Lower lobe of right lung (tissue), 2 donors: ENCODE data around the gene VSTM2B. TPM values are rescaled to one million over a fixed set of nuclear protein-coding genes. Genes with fewer than 3 reads are reported as not detected.

Experiments used
- ATAC-seq, 2 donors: fragments of 200-7000 bp; cut with Tn5 transposase; one replicate each; pipeline ENCODE4 v1.9.1; 2020 to 2022; ENCODE audit warnings: mild to moderate bottlenecking in 2 of 2, moderate library complexity in 2 of 2
- DNase-seq: peaks from one replicate; pipeline ENCODE4 v3.0.0-alpha.2; 2020
- H3K27ac ChIP-seq: fragments of 200-600 bp; one replicate; pipeline ENCODE4 v1.8.0; 2022
- H3K27me3 ChIP-seq: fragments of 200-600 bp; one replicate; pipeline ENCODE4 v1.8.0; 2022; ENCODE audit warnings: low read depth
- H3K36me3 ChIP-seq: fragments of 200-600 bp; one replicate; pipeline ENCODE4 v1.8.0; 2022; ENCODE audit warnings: mild to moderate bottlenecking
- H3K4me1 ChIP-seq: fragments of 200-600 bp; one replicate; pipeline ENCODE4 v1.8.0; 2022
- H3K4me3 ChIP-seq: fragments of 200-600 bp; one replicate; pipeline ENCODE4 v1.8.0; 2022; ENCODE audit warnings: mild to moderate bottlenecking
- H3K9me3 ChIP-seq: fragments of 200-600 bp; one replicate; pipeline ENCODE4 v1.8.0; 2022
- CTCF ChIP-seq: fragments of 200-600 bp; IDR thresholded peaks from one replicate; pipeline ENCODE4 v1.8.0; 2022; ENCODE audit warnings: antibody characterized with exemption, mild to moderate bottlenecking
- intact Hi-C: fragments of 100-400 bp; cut with DNase I; formaldehyde crosslinking; loops from one replicate; pipeline ENCODE4 v1.11.0; 2022
- total RNA-seq: library from RNA; stranded (reverse); fragmentation: NEBNext Ultra II Directional; extraction: Animal tissue kit (Norgen Biotek cat#: 25700); gene quantifications from one replicate; pipeline ENCODE4 v1.2.1, GENCODE V29; 2021
- donor health status: DM: no; HTN: yes; CAD: no; lungs with severe emphysema.

VSTM2B gene
- total RNA-seq, 1 donor from 2014 or later: not detected

DNA sequence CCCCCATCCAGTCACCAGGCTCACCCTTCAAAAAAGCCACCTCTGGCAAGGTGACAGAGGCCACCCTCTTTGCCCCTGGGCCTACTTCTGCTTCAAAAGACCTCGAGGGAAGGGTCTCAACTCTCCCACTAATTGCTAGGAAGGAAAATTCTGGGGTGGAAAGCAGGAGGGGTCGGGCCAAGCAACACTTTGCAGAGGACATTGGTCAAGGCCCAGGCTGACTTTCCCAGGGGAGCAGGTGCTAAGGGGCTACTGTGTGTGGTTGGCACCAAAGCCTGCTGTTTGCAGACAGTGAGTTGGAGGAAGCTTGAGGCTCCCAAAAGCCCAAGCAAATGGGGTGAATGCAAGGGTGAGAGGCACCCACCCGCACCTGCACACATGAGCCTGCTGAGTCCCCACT, 28.6 kb upstream of the VSTM2B start:
- Histone ChIP-seq H3K4me3 (no peak overlapping the region), H3K4me1 (no peaks in the 10 kb centered on the region), H3K27me3 (peaks cover 7% of the 10 kb centered on the region), H3K9me3 (no peaks in the 10 kb centered on the region), H3K27ac (no peak overlapping the region), H3K36me3 (no peaks in the 10 kb centered on the region)
- DNase-seq (no peak), ATAC-seq (no peak)
- intact Hi-C loops: no loop called here
- no peak for TF ChIP-seq CTCF

GRCh38 chr19:29497686-29498436, 27.9 kb upstream of the VSTM2B start:
- no peaks in the 10 kb centered on the region for H3K36me3 ChIP-seq
- intact Hi-C loops: no loop called here
- H3K4me3 ChIP-seq: no peak overlapping the region
- TF ChIP-seq CTCF: no peak
- no peaks in the 10 kb centered on the region for H3K9me3 ChIP-seq
- H3K4me1 ChIP-seq: no peaks in the 10 kb centered on the region
- no peak overlapping the region for H3K27ac ChIP-seq
- peak; percentile 23 for DNase-seq
- ATAC-seq: no peak
- peaks cover 3% of the 10 kb centered on the region for H3K27me3 ChIP-seq

DNA sequence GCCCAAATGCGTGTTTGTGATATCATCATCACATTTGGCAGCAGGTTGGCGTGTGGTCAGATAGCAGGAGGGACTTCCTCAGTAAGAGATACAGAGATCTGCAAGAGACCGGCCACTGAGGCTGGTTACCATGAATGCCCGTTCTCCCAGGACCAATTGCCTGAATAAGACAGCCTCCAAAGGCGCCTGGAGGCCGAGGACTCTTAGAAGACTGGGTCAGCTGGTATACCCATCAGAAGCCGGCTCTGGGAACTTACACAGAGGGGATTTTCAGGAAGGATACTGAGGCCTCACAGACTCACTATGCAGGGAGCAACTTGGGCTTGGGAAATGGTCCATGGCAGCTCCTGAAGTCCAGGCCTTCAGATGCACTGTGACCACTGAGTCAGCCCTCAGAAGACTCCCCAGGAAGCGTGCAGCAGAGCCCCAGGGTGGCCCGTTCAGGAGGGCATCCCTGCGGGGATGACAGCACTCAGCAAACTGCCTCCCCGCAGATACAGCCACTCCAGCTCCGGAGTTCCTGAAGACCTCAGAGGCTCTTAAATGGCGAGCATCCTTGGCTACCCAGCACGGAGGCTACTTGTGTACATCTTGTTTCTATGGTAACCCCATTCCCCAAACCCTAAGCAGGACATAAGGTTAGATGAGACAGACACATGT, 26.4 kb upstream of the VSTM2B start:
- Histone ChIP-seq H3K36me3 (no peaks in the 10 kb centered on the region), H3K27ac (no peak overlapping the region), H3K4me3 (no peak overlapping the region), H3K9me3 (no peaks in the 10 kb centered on the region), H3K4me1 (no peaks in the 10 kb centered on the region), H3K27me3 (peaks cover 3% of the 10 kb centered on the region)
- TF ChIP-seq CTCF: no peak
- intact Hi-C loops: no loop called here
- ATAC-seq (no peak), DNase-seq (peak; percentile 22)

DNA sequence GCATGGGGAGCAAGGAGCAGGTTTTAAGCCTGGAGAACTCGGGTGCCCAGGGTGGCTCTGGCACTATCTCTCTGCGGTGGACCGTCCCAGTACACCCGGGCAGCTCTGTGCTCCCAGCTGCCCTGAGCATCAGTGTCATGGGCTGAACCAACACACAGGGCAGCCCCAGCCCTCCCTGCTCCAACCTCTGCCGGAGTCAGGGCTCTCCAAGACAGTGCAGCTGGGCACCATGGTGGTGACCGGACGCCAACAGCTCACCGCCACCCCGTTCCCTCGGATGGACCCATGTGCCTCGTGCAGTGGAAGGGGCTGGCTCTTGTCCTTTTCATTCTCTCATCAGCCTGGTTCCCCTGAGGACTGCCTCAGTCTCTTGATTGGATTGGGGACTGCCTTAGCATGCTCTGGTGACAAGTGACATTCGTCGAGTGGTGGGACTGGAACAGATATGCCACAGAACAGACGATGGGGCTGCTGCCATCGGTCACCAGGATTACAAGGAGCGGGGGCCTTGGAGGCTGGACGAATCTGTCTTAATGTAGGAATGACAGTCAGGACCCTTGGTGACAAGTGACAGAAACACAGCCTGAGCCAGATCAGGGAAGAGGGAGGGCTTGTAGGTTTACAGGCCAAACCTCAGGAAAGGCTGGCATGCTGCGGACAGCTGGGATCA, 25.7 kb upstream of the VSTM2B start:
- DNase-seq (peak; percentile 30), ATAC-seq (no peak)
- intact Hi-C loops: no loop called here
- peaks cover 3% of the 10 kb centered on the region for H3K27me3 ChIP-seq
- TF ChIP-seq CTCF: no peak
- H3K9me3 ChIP-seq: no peaks in the 10 kb centered on the region
- H3K4me3 ChIP-seq: no peak overlapping the region
- no peak overlapping the region for H3K27ac ChIP-seq
- H3K4me1 ChIP-seq: no peaks in the 10 kb centered on the region
- H3K36me3 ChIP-seq: no peaks in the 10 kb centered on the region

- DNase-seq: peak; percentile 20
- no peak for ATAC-seq
- no peak overlapping the region for H3K4me3 ChIP-seq
Observed at GRCh38 chr19:29501816-29502580, 23.8 kb upstream of the VSTM2B start.

More at GRCh38 chr19:29501816-29502580, 23.8 kb upstream of the VSTM2B start:
- Histone ChIP-seq H3K4me1 (no peaks in the 10 kb centered on the region), H3K9me3 (no peaks in the 10 kb centered on the region), H3K27ac (no peak overlapping the region), H3K36me3 (no peaks in the 10 kb centered on the region), H3K27me3 (peaks cover 3% of the 10 kb centered on the region)
- intact Hi-C loops: no loop called here
- no peak for TF ChIP-seq CTCF
